GM12878 (cell line): ENCODE measurements around the gene C2orf80. TPM values are rescaled to one million over a fixed set of nuclear protein-coding genes. Genes with fewer than 3 reads are reported as not detected.

ENCODE experiments used
- ATAC-seq: fragments of 200-7000 bp; cut with Tn5 transposase; 3 replicates; pipeline ENCODE4 v1.9.1; 2020; ENCODE audit warnings: mild to moderate bottlenecking, moderate library complexity
- BruUV-seq: library from RNA; stranded (reverse); fragments of 400-500 nt; replicated peaks from 2 replicates; lab custom pipeline; 2021; lab: Mats Ljungman, UMichigan
- CTCF ChIA-PET: fragments of 300-600 bp; sonication (Branson Sonifier 250); formaldehyde crosslinking; extraction: SDS; loops from one replicate; lab custom pipeline; 2021; ENCODE audit warnings: inconsistent platforms; lab: Yijun Ruan, JAX
- POLR2A ChIA-PET: fragments of 350-600 bp; formaldehyde crosslinking; extraction: SDS; loops from one replicate; lab custom pipeline; 2021; ENCODE audit warnings: inconsistent platforms; lab: Charles Lee
- RAD21 ChIA-PET: fragments of 300-600 bp; sonication (Branson Sonifier 250); formaldehyde crosslinking; loops from one replicate; lab custom pipeline; 2023; ENCODE audit warnings: antibody characterized with exemption; ENCODE audit not compliant: unreplicated experiment; lab: Charles Lee
- SMC1A ChIA-PET: fragments of 300-600 bp; sonication (Branson Sonifier 250); formaldehyde crosslinking; loops from one replicate; lab custom pipeline; 2023; ENCODE audit not compliant: unreplicated experiment, uncharacterized antibody; lab: Charles Lee
- DNase-seq: peaks from one replicate; pipeline ENCODE4 v3.0.0-alpha.2; 2011; ENCODE audit warnings: low read depth, low spot score
- FAIRE-seq: peaks from 3 replicates; lab custom pipeline; 2011; peaks lifted over from hg19 to GRCh38; lab: Jason Lieb, UNC
- H2AFZ ChIP-seq: 2 replicates; pipeline ENCODE4 v1.6.0; 2011; ENCODE audit warnings: low read depth, low read length, control low read depth; ENCODE audit not compliant: control insufficient read depth
- H3K27ac ChIP-seq: 2 replicates; pipeline ENCODE4 v1.5.1; 2011; ENCODE audit warnings: control low read depth; ENCODE audit not compliant: control insufficient read depth, insufficient read depth
- H3K27me3 ChIP-seq, 2 experiments: replicated peaks in 1 of 2; 2 replicates each; pipeline versions ENCODE4 v1.6.0 to v1.6.1; 2011; ENCODE audit warnings: low read length in 1 of 2; ENCODE audit not compliant: control insufficient read depth in 2 of 2, insufficient read depth in 2 of 2
- H3K36me3 ChIP-seq, 2 experiments: 2 replicates each; pipeline ENCODE4 v1.5.1; 2011; ENCODE audit warnings: low read length in 1 of 2; ENCODE audit not compliant: control insufficient read depth in 2 of 2, insufficient read depth in 2 of 2
- H3K4me1 ChIP-seq: 2 replicates; pipeline ENCODE4 v1.6.1; 2011; ENCODE audit warnings: mild to moderate bottlenecking, low read length, moderate library complexity, mixed read lengths; ENCODE audit not compliant: control insufficient read depth, insufficient read depth
- H3K4me2 ChIP-seq: 2 replicates; pipeline ENCODE4 v1.6.0; 2011; ENCODE audit warnings: control low read depth; ENCODE audit not compliant: control insufficient read depth, insufficient read depth
- H3K4me3 ChIP-seq: fragments of 200-600 bp; sonication (generic); 2 replicates; pipeline ENCODE4 v1.5.1; 2016
- H3K79me2 ChIP-seq: 2 replicates; pipeline ENCODE4 v1.6.0; 2011; ENCODE audit warnings: low read length; ENCODE audit not compliant: control insufficient read depth, insufficient read depth
- H3K9ac ChIP-seq: 2 replicates; pipeline ENCODE4 v1.8.0; 2011; ENCODE audit warnings: low read length, control low read depth, mixed read lengths; ENCODE audit not compliant: control insufficient read depth, insufficient read depth
- H3K9me3 ChIP-seq: replicated peaks from 3 replicates; pipeline ENCODE4 v1.5.1; 2011; ENCODE audit warnings: mild to moderate bottlenecking, low read length; ENCODE audit not compliant: control insufficient read depth, insufficient read depth
- H4K20me1 ChIP-seq: 2 replicates; pipeline ENCODE4 v1.6.0; 2011; ENCODE audit not compliant: control insufficient read depth, insufficient read depth
- CUX1 ChIP-seq: IDR thresholded peaks from 2 replicates; pipeline ENCODE4 v1.6.1; 2012; ENCODE audit warnings: improper control_type of control experiment, low read depth, low read length; ENCODE audit not compliant: insufficient replicate concordance
- E2F4 ChIP-seq: IDR thresholded peaks from 2 replicates; pipeline ENCODE4 v1.6.1; 2012; ENCODE audit warnings: low read depth, low read length, improper control_type of control experiment
- EP300 ChIP-seq, 2 experiments: fragments of 150-350 bp in 1 of 2; IDR thresholded peaks; 2 replicates each; pipeline ENCODE4 v1.6.1; 2011 to 2012; ENCODE audit warnings: low read depth in 2 of 2, low read length in 2 of 2, borderline replicate concordance in 1 of 2, improper control_type of control experiment in 1 of 2, inconsistent platforms in 1 of 2; ENCODE audit not compliant: control insufficient read depth in 1 of 2
- FOXK2 ChIP-seq: fragments of 450-650 bp; IDR thresholded peaks from 2 replicates; pipeline ENCODE4 v1.6.1; 2017; ENCODE audit warnings: mild to moderate bottlenecking, moderate library complexity
- PAX5 ChIP-seq: IDR thresholded peaks from 2 replicates; pipeline ENCODE4 v1.6.1; 2011; ENCODE audit warnings: low read depth, low read length, borderline replicate concordance
- USF2 ChIP-seq: IDR thresholded peaks from 2 replicates; pipeline ENCODE4 v1.6.1; 2011; ENCODE audit warnings: low read depth, low read length, improper control_type of control experiment, borderline replicate concordance
- WGBS: methylation state at CpG from one replicate; pipeline ENCODE4 v1.1.6; 2016; ENCODE audit warnings: low lambda C conversion rate; ENCODE audit not compliant: insufficient replicate concordance, insufficient coverage; ENCODE audit errors: missing lambda C conversion rate; 5-methylcytosine and 5-hydroxymethylcytosine counted together
- in situ Hi-C: fragments of 300-500 bp; cut with MboI; formaldehyde crosslinking; loops from 9 replicates; pipeline ENCODE4 v1.14.3; 2018; ENCODE audit warnings: mixed read lengths
- intact Hi-C: fragments of 100-400 bp; cut with micrococcal nuclease; formaldehyde crosslinking; loops from one replicate; pipeline ENCODE4 v1.14.2; 2022; ENCODE audit not compliant: unreplicated experiment
- polyA plus RNA-seq, 11 experiments: library from polyadenylated mRNA; depleted of rRNA in 4 of 11; unstranded in 6 of 11; stranded (reverse) in 5 of 11; fragments of >200 nt; fragmentation: Nextera tagmentation in 4 of 11; fragmentation: Illumina TruSeq in 1 of 11; extraction: Ambion mirVana in 4 of 11; extraction: Trizol in 1 of 11; gene quantifications; 1 replicate in 1 of 11; 2 replicates in 10 of 11; pipeline versions ENCODE4 v1.2.1 to v1.2.3, GENCODE V29; 2011 to 2016; ENCODE audit warnings: inconsistent platforms in 2 of 11, missing spikeins in 2 of 11, low read depth in 1 of 11
- total RNA-seq, 4 experiments: library from RNA; depleted of rRNA in 3 of 4; stranded (reverse); fragments of >200 nt in 3 of 4; fragmentation: Illumina TruSeq in 1 of 4; extraction: Trizol in 1 of 4; gene quantifications; 2 replicates each; pipeline versions ENCODE4 v1.2.1 to v1.2.3, GENCODE V29; 2013 to 2021

The C2orf80 gene
- total and polyA plus RNA-seq, 10 of the 15 experiments (the other 5 are each of a cell fraction or from before 2014, with no cell fraction given): not detected

- no peak overlapping the region for H3K4me3 ChIP-seq
- RAD21 ChIA-PET: no interaction called here
- WGBS: 8% methylated on average over 3 of the region's 3 CpGs
- H3K9me3 ChIP-seq: no peaks in the 10 kb centered on the region
- DNase-seq: no peak
- no TSS peak for BruUV-seq
- H2AFZ ChIP-seq: no peak overlapping the region
- no peaks in the 10 kb centered on the region for H4K20me1 ChIP-seq
- H3K36me3 ChIP-seq: no peaks in the 10 kb centered on the region
- TF ChIP-seq FOXK2: no peak
- TF ChIP-seq USF2: no peak
- no peak for TF ChIP-seq E2F4
- in situ Hi-C loops (no loop called here), intact Hi-C loops (no loop called here)
- no peak for FAIRE-seq
- ATAC-seq: no peak
- no peaks in the 10 kb centered on the region for H3K79me2 ChIP-seq
- SMC1A ChIA-PET: interaction anchor here (1.0 kb wide), 1 partner anchor 33 kb away, joined by 3 read pairs; no protein-coding TSS in a partner anchor
- H3K27me3 ChIP-seq: no peaks in the 10 kb centered on the region
- no peak overlapping the region for H3K27ac ChIP-seq
- POLR2A ChIA-PET: no interaction called here
- no peak overlapping the region for H3K9ac ChIP-seq
- no peaks in the 10 kb centered on the region for H3K4me1 ChIP-seq
- no peak overlapping the region for H3K4me2 ChIP-seq
- CTCF ChIA-PET: no interaction called here
These were observed 17.9 kb upstream of the C2orf80 start for GRCh38 chr2:208207769-208208168.

GRCh38 chr2:208204166-208204565 lies 14.3 kb upstream of the C2orf80 start:
- Histone ChIP-seq H4K20me1 (no peaks in the 10 kb centered on the region), H3K27ac (no peak overlapping the region), H3K9ac (no peak overlapping the region), H3K4me3 (no peak overlapping the region), H3K36me3 (no peaks in the 10 kb centered on the region), H2AFZ (no peak overlapping the region), H3K4me2 (no peak overlapping the region), H3K9me3 (no peaks in the 10 kb centered on the region), H3K27me3 (no peaks in the 10 kb centered on the region), H3K4me1 (no peaks in the 10 kb centered on the region), H3K79me2 (no peaks in the 10 kb centered on the region)
- DNase-seq (no peak), FAIRE-seq (no peak), ATAC-seq (no peak)
- under 1% methylated on average over 5 of the region's 5 CpGs for WGBS
- ChIA-PET SMC1A (no interaction called here), CTCF (no interaction called here), RAD21 (no interaction called here), POLR2A (no interaction called here)
- TF ChIP-seq CUX1 (no peak), PAX5 (no peak), EP300 (IDR thresholded peaks at IDR 0.05; ENCODE audit: borderline replicate concordance in 1 of 2, control insufficient read depth in 1 of 2, low read depth in 2 of 2, low read length in 2 of 2) (no peak)
- intact Hi-C loops (no loop called here), in situ Hi-C loops (no loop called here)
- BruUV-seq: no TSS peak
